Measurements from ENCODE around the gene CLCC1. TPM values are rescaled to one million over a fixed set of nuclear protein-coding genes. Genes with fewer than 3 reads are reported as not detected.
"Not testable (repeated sequence)": the region's sequence is repeated elsewhere in the genome, so short reads cannot be mapped to it uniquely, and the experiment has no call there.

CLCC1 gene
- total and polyA plus RNA-seq, 2 donors from 2014 or later: 10.7 to 32.1 TPM

DNA sequence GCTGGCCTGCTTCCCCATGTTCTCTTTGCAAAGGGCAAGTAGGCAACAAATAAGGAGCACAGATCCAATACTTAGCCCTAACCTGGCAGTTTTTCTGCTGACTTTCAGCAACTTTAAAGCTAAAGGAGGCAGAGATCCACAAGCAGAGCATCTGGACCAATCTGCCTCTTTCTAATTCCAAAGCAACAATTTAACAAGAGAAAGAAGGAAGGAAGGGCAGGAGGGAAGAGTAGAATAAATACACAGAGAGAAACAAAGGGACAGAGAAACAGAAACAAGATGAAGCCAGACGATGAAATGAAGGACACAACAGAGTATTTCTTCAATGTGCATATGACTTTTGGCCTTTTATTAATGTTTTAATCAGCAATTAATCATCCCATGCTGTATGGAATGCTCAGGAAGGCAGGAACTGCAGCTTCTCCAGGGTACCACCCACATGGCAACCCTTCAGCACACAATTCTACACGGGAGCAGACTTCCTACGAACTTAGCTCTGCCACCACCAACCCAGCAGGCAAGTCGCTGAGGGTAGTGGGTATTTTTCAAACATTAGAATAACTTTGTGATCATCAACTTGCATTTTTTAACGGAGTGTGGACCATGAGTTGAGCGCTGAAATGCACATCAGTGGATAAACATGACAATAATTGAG lies 15.3 kb downstream of the CLCC1 start:
- H3K36me3 ChIP-seq (ENCODE audit: control insufficient read depth in 2 of 3, insufficient read depth in 3 of 3, low read length in 3 of 3): peaks cover 0 to 8% (median 0%) of the 10 kb centered on the region in 3 donors
- no peak for DNase-seq
- no peak overlapping the region for H3K9ac ChIP-seq (ENCODE audit: low read length in 3 of 3)
- FAIRE-seq: no peak
- peaks cover 0 to 6% (median 0%) of the 10 kb centered on the region in 3 donors for H3K4me1 ChIP-seq (ENCODE audit: control insufficient read depth in 2 of 3, insufficient read depth in 2 of 3, low read depth in 1 of 3, low read length in 3 of 3)
- no peak overlapping the region for H3K27ac ChIP-seq (ENCODE audit: low read depth in 2 of 2, low read length in 2 of 2)
- H3K9me3 ChIP-seq (ENCODE audit: control insufficient read depth in 2 of 3, insufficient read depth in 1 of 3, low read length in 3 of 3): no peaks in the 10 kb centered on the region
- TF ChIP-seq, protein P1, sequence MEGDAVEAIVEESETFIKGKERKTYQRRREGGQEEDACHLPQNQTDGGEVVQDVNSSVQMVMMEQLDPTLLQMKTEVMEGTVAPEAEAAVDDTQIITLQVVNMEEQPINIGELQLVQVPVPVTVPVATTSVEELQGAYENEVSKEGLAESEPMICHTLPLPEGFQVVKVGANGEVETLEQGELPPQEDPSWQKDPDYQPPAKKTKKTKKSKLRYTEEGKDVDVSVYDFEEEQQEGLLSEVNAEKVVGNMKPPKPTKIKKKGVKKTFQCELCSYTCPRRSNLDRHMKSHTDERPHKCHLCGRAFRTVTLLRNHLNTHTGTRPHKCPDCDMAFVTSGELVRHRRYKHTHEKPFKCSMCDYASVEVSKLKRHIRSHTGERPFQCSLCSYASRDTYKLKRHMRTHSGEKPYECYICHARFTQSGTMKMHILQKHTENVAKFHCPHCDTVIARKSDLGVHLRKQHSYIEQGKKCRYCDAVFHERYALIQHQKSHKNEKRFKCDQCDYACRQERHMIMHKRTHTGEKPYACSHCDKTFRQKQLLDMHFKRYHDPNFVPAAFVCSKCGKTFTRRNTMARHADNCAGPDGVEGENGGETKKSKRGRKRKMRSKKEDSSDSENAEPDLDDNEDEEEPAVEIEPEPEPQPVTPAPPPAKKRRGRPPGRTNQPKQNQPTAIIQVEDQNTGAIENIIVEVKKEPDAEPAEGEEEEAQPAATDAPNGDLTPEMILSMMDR (IDR thresholded peaks at IDR 0.05; ENCODE audit: borderline replicate concordance, extremely low read depth, insufficient read depth): no peak
- peak overlapping the region in 1 of 3 donors; percentile 14 for H3K4me3 ChIP-seq (ENCODE audit: low read length in 3 of 3)
- H3K27me3 ChIP-seq (ENCODE audit: control insufficient read depth, insufficient read depth, low read length): no peaks in the 10 kb centered on the region
- intact Hi-C loops (cut with DNase I): no loop called here

DNA sequence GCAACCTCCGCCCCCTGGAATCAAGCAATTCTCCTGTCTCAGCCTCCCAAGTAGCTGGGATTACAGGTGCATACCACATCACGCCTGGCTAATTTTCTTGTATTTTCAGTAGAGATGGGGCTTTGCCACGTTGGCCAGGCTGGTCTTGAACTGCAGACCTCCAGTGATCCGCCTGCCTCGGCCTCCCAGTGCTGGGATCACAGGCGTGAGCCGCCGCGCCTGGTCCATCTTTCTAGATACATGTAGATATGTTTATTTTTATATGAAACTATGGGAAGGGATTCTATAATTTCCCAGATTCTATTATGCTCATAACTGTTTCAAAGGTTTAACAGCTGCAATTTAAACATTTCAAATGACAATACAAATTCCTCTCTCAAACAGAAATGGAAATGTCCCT lies 27.1 kb downstream of the CLCC1 start:
- FAIRE-seq (no peak), DNase-seq (no peak)
- intact Hi-C loops (cut with DNase I): no loop called here
- no peaks in the 10 kb centered on the region for H3K9me3 ChIP-seq (ENCODE audit: control insufficient read depth in 2 of 3, insufficient read depth in 1 of 3, low read length in 3 of 3)
- H3K27ac ChIP-seq (ENCODE audit: low read depth in 2 of 2, low read length in 2 of 2): no peak overlapping the region
- no peaks in the 10 kb centered on the region for H3K27me3 ChIP-seq (ENCODE audit: control insufficient read depth, insufficient read depth, low read length)
- H3K4me1 ChIP-seq (ENCODE audit: control insufficient read depth in 2 of 3, insufficient read depth in 2 of 3, low read depth in 1 of 3, low read length in 3 of 3): no peaks in the 10 kb centered on the region
- TF ChIP-seq, protein P1 (IDR thresholded peaks at IDR 0.05; ENCODE audit: borderline replicate concordance, extremely low read depth, insufficient read depth): no peak
- H3K4me3 ChIP-seq (ENCODE audit: low read length in 3 of 3): no peak overlapping the region
- H3K9ac ChIP-seq (ENCODE audit: low read length in 3 of 3): no peak overlapping the region
- peaks cover 0 to 46% (median 41%) of the 10 kb centered on the region in 3 donors for H3K36me3 ChIP-seq (ENCODE audit: control insufficient read depth in 2 of 3, insufficient read depth in 3 of 3, low read length in 3 of 3)

DNA sequence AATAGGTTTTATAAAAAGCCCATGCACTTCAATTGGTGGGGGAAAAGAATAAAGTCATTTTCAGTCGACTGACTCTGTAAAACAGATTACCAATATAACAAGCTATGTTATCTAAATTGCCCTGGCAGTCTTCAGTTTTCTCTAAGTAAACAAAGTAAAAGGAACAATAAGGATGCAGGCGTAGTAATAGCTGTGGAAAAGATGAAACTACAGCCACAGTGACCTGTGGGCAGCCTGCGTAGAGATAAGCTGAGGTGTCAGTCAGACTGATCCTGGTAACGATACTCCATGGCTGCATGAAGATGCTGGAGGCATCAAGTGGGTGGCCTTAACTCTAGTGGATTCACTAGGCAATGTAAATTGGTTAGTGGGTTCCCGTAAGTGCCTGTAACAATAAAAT lies 29.3 kb downstream of the CLCC1 start:
- Histone ChIP-seq H3K9ac (ENCODE audit: low read length in 3 of 3) (no peak overlapping the region), H3K4me3 (ENCODE audit: low read length in 3 of 3) (no peak overlapping the region), H3K27me3 (ENCODE audit: control insufficient read depth, insufficient read depth, low read length) (no peaks in the 10 kb centered on the region), H3K27ac (ENCODE audit: low read depth in 2 of 2, low read length in 2 of 2) (no peak overlapping the region), H3K4me1 (ENCODE audit: control insufficient read depth in 2 of 3, insufficient read depth in 2 of 3, low read depth in 1 of 3, low read length in 3 of 3) (no peaks in the 10 kb centered on the region), H3K9me3 (ENCODE audit: control insufficient read depth in 2 of 3, insufficient read depth in 1 of 3, low read length in 3 of 3) (no peaks in the 10 kb centered on the region), H3K36me3 (ENCODE audit: control insufficient read depth in 2 of 3, insufficient read depth in 3 of 3, low read length in 3 of 3) (peaks cover 0 to 42% (median 42%) of the 10 kb centered on the region in 3 donors)
- FAIRE-seq: no peak
- DNase-seq: no peak
- intact Hi-C loops (cut with DNase I): no loop called here
- TF ChIP-seq, protein P1 (IDR thresholded peaks at IDR 0.05; ENCODE audit: borderline replicate concordance, extremely low read depth, insufficient read depth): no peak

DNA sequence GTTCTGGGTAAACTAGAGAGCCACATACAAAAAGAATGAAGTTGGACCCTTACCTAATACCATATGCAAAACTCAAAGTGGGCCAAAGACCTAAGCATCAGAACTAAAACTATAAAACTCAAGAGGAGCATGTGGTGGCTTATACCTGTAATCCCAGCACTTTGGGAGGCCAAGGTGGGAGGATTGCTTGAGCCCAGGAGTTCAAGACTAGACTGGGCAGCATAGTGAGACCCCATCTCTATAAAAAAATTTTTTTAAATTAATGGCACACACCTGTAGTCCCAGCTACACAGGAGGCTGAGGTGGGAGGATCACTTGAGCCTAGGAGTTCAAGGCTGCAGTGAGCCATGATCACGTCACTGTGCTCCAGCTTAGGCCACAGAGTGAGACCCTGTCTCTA lies 35.7 kb downstream of the CLCC1 start:
- DNase-seq; H3K4me1 ChIP-seq (ENCODE audit: control insufficient read depth in 2 of 3, insufficient read depth in 2 of 3, low read depth in 1 of 3, low read length in 3 of 3); H3K27ac ChIP-seq (ENCODE audit: low read depth in 2 of 2, low read length in 2 of 2); H3K9ac ChIP-seq (ENCODE audit: low read length in 3 of 3); H3K4me3 ChIP-seq (ENCODE audit: low read length in 3 of 3); H3K9me3 ChIP-seq (ENCODE audit: control insufficient read depth in 2 of 3, insufficient read depth in 1 of 3, low read length in 3 of 3); H3K27me3 ChIP-seq (ENCODE audit: control insufficient read depth, insufficient read depth, low read length); intact Hi-C loops (cut with DNase I); FAIRE-seq: not testable (repeated sequence)
- H3K36me3 ChIP-seq (ENCODE audit: control insufficient read depth in 2 of 3, insufficient read depth in 3 of 3, low read length in 3 of 3): peaks cover 3 to 26% (median 10%) of the 10 kb centered on the region in 3 donors

All from kidney (tissue), 14 donors.